Stimulated activated CD4-positive, alpha-beta T cell treated with anti-CD3 and anti-CD28 coated beads, Interleukin-4, amount 100 ng/mL, for 48 hours (primary cell): Measurements from ENCODE around the gene CBFA2T3.

Source experiments
- DNase-seq, 2 donors: peaks; one replicate each; pipeline ENCODE4 v3.0.0-alpha.2; 2020; ENCODE audit warnings: low read depth in 2 of 2

Gene CBFA2T3

DNA sequence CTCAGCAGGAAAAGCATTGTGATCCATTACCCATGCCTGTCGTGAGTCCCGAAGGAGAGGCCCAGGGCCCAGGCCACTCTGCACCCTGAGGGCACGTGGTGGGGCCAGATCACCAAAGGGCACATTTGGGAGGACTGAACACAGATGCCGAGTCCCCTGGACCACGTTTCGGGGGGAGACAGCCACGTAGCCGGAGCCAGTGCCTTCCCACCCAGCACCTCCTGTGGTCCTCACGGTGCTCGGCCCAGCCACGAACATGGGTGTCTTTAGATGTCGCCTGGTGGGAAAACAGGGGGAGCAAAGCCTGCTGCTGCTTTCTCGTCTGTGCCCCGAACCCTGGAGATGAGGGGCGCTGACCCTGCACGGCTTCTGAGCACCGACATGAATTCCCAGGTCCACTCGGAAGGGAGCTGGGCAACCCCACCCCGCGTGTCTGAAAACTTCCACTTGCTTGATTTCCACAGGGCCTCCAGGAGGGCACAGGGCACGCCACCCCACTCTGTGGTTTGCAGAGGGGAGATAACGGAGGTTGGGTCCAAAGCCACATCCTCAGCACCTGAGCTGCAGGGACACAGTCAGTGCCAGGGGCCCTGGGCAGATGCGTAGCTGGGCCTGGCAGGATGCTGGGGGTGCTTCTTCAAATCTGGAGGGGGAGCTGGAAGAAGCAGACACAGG is 14.4 kb downstream of the CBFA2T3 start:
- DNase-seq, result no peak

DNA sequence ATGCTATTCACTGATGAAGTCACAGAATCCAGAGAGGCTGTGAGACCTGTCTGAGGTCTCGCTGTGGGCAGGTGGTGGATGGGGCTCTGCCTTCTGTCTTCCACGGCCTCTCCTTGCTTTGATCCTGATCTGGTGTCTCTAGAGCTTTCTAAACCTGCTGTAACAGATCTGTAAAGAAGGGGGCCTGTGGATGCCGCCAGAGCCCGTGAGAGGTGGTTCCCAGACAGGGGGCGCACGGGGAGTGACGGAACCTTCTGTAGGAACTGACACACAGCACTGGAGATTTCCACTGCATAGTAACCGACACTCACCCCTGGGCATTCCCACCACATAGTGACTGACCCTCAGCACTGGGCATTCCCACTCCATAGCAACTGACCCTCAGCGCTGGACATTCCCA is 16.0 kb downstream of the CBFA2T3 start:
- DNase-seq, result no peak

- DNase-seq, result no peak
Measured at GRCh38 chr16:88960516-88960915, 16.5 kb downstream of the CBFA2T3 start.

DNA sequence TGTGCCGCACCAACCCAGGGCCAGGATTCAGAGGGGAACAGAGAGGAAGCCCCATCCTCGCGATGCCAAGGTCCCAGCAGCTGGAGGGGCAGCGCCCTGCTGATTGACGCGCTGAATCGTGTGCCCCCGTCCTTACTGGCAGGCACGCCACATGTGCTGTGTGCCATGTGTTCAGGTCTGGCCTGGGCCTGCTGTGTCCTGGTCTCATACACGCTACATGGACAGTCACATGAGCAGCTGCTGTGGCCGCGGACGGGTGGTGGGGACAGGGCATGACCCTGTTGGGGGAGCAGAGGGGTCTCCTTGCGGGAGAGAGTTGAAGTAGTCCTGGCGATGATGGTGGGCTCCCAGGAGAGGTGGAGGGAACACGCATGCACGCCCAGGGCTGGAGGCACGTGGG is 18.0 kb downstream of the CBFA2T3 start:
- DNase-seq, result no peak

DNA sequence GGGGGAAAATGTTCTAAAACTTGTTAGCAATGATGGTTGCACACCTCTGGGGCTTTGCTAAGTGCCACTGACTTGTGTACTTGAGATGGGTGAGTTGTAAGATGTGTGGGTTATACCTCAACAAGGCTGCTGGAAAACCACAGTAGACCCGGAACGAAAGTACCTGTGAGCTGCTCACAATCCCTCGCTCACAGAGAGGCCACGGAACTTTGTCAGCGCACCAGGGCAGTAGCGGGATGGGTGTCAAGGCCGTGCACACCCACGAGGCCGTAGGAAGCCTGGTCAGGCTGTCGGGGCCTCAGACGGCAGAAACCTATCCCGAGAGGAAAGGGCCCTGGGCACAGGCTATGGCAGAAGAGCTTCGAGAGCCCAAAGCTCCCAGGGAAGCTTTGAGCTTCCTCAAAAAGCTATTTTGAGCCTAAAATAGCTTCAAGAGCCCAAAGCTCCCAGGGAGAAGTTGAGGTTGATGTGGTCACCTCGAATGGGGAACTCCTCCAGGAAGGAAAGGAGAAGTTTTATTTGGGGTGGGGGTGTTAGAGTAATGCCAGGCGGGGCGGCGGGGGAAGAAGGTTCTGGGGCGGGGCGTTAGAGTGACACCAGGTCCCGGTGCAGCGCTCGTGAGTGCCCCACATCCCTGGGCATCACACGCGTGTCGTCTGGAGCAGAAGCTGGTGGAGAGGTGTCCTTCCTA is 19.0 kb downstream of the CBFA2T3 start:
- no peak for DNase-seq

GRCh38 chr16:88957433-88957767 is 19.6 kb downstream of the CBFA2T3 start:
- DNase-seq, result no peak

- no peak for DNase-seq
Measured at GRCh38 chr16:88956546-88957432, 20.2 kb downstream of the CBFA2T3 start.

GRCh38 chr16:88955906-88956305 is 21.1 kb downstream of the CBFA2T3 start:
- no peak for DNase-seq

DNA sequence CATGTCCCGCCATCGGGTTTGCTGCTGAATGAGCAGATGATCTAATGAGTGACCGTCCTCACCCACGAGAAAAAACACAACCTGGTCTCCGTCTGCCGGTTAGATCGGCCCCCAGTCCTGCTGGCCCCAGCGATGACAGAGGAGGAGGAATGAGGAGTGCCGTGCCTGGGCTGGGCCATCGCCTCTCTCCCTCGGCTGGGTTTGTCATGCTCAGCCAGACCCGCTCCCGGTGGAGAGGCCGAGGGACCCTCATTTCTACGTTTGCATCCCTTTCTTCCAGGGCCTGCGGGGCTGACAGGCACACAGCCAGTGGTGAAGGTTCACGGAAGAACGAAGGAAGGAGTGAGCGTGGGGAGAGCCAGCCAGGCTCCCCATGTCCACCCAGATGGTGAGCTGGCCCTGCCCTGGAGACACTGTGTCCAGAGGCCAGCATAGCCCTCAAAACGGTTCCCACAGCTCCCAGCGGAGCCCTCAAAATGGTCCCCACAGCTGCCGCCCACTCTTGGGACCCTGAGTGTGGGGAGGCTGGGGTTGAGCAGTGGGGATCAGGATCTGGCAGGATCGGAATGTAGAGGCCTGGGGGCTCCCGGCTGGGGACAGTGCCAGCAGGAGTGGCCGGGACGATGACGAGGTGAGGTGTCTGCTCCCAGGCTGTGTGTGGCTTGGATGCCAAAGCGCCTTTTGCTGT is 23.9 kb downstream of the CBFA2T3 start:
- no peak for DNase-seq

GRCh38 chr16:88951989-88952388 is 25.0 kb downstream of the CBFA2T3 start:
- no peak for DNase-seq

DNA sequence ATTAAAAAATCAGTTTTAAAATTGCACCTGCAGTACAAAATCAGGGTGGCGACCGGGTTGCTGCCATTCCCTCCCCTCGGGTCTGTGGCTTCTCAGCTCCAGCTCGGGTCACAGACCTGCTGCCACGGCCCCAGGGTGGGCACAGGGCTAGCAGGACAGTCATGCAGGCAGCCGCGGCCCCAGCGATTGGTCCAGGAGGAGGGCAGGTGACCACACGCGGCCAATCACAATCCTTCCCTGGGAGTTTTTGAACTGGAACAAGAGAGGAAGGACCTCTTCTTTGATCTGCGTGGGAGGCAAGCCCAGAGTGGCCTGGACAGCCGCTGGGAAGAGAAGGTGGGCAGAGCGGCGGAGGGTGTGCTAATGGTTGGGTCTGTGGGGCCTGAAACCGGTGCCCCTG is 25.5 kb downstream of the CBFA2T3 start:
- DNase-seq, result no peak

- DNase-seq, result no peak
Measured at GRCh38 chr16:88948781-88949490, 28.1 kb downstream of the CBFA2T3 start.

DNA sequence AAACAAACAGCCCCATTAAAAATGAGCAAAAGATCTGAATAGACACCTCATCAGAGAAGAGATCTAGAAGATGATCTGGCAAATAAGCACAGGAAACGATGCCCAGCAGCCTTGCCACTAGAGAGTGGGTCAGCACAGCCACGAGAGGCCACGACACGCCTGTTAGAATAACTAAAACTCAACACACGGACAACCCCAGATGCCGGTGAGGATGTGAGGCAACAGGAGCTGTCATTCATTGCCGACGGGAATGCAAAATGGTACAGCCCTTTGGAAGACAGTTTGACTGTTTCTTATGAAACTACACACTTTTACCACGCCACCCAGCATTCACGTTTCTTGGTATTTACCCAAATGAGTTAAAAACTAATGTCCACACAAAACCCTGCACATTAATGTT is 31.5 kb downstream of the CBFA2T3 start:
- DNase-seq, result no peak

DNA sequence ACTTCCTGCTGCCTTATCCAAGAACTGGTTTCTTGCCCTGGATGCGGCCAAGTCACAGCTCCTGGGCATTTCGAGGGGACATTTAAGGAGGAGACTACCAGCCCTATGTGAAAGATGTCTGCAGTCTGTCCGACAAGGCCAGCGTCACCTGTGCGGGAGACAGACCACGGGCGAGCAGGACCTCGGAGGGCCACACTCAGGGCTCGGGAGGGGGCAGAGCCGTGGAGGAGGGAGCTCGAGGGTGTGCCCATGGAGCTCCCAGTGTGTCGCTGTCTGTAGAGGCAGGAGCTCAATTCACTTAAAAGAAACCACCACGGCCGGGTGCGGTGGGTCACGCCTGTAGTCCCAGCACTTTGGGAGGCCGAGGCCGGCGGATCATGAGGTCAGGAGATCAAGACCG is 33.3 kb downstream of the CBFA2T3 start:
- DNase-seq, result no peak

- no peak for DNase-seq
Measured at GRCh38 chr16:88943131-88943664, 33.8 kb downstream of the CBFA2T3 start.

GRCh38 chr16:88941913-88942909 is 34.8 kb downstream of the CBFA2T3 start:
- peak; percentile 55 to 62 for DNase-seq

DNA sequence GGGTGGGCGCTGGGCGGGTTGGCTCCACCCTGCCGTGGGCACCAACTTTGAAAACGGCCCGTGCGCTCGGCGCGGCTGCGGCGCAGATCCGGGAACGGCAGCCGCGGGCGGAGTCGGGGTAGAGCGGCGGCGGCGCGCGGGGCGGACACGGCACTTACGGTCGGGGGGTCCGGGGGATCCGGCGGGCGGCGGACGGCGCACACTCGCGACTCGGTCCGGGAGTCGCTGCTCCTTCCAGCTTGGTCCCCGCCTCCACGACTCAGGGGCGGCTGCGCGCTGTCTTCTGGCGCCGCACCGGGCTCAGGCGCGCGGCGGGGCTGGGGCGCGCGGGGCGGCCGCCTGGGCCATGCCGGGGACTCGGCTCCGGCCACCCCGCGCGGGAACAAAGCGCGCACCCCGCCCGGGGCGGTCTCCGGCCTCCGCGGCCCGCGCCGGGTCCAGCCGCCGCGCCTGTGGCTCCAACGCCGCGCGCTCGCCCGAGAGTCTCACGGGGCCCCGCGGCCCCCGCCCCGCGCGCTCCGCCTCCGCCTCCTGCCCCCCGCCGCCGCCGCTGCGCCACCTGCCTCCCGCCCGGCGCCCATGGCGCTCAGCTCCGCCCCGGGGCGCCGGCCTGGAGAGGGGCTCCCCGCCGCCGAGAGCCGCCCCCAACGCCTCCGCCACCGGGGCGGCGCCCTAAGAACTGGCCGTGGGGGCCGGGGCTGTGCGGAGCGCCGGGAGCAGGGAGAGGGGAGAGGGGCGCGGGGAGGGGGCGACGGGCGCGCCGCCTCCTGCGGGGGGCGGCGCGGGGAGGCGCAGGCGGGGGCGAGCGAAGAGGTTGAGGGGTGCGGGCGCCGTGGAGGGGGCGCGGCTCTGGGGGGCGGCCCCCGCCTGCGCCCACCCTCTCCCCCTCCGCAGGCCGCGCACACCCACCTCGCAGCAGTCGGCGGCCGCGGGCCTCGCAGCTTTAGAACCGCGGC is 35.9 kb downstream of the CBFA2T3 start:
- no peak for DNase-seq

- no peak for DNase-seq
Measured at GRCh38 chr16:88939972-88940861, 36.8 kb downstream of the CBFA2T3 start.
